TTC549 (cell line): ENCODE data around the gene EIPR1.

ENCODE experiments used
- FAIRE-seq: peaks from 2 replicates; lab custom pipeline; 2012; peaks lifted over from hg19 to GRCh38; lab: Jason Lieb, UNC

Gene EIPR1

GRCh38 chr2:3146772-3147650 lies 230.6 kb downstream of the EIPR1 start:
- FAIRE-seq = no peak

GRCh38 chr2:3146175-3146574 lies 231.4 kb downstream of the EIPR1 start:
- FAIRE-seq = no peak

GRCh38 chr2:3145471-3146021 lies 232.1 kb downstream of the EIPR1 start:
- no peak for FAIRE-seq

GRCh38 chr2:3144856-3145255 lies 232.8 kb downstream of the EIPR1 start:
- no peak for FAIRE-seq

GRCh38 chr2:3143602-3144001 lies 234.0 kb downstream of the EIPR1 start:
- FAIRE-seq = no peak

- FAIRE-seq = no peak
Observed at GRCh38 chr2:3142961-3143571, 234.6 kb downstream of the EIPR1 start.

- no peak for FAIRE-seq
Observed at GRCh38 chr2:3142210-3142609, 235.4 kb downstream of the EIPR1 start.

- no peak for FAIRE-seq
Observed at GRCh38 chr2:3141696-3142095, 235.9 kb downstream of the EIPR1 start.

- no peak for FAIRE-seq
Observed at GRCh38 chr2:3139906-3140305, 237.7 kb downstream of the EIPR1 start.
